Kidney epithelial cell (primary cell): ENCODE results near the gene CDH13. TPM values are rescaled to one million over a fixed set of nuclear protein-coding genes. Genes with fewer than 3 reads are reported as not detected.

Experiments used
- DNase-seq: peaks from one replicate; pipeline ENCODE4 v3.0.0-alpha.2; 2010; ENCODE audit warnings: low read depth
- H3K27me3 ChIP-seq: 2 replicates; pipeline ENCODE4 v1.6.0; 2011; ENCODE audit warnings: low read length; ENCODE audit not compliant: control insufficient read depth, insufficient read depth
- H3K36me3 ChIP-seq: 2 replicates; pipeline ENCODE4 v1.5.1; 2011; ENCODE audit warnings: low read length; ENCODE audit not compliant: control insufficient read depth, insufficient read depth
- H3K4me3 ChIP-seq: 2 replicates; pipeline ENCODE4 v1.5.1; 2011; ENCODE audit warnings: low read depth, mild to moderate bottlenecking, control low read depth, low read length
- CTCF ChIP-seq: IDR thresholded peaks from 2 replicates; pipeline ENCODE4 v1.5.1; 2011; ENCODE audit warnings: mild to moderate bottlenecking, moderate library complexity, low read length, control low read depth, inconsistent platforms; ENCODE audit not compliant: insufficient read depth, poor library complexity, severe bottlenecking
- total RNA-seq: library from RNA; depleted of rRNA; stranded (reverse); fragments of >200 nt; gene quantifications from 2 replicates; pipeline ENCODE4 v1.2.3, GENCODE V29; 2015

CDH13 gene
- total RNA-seq, 1 donor from 2014 or later, result 32.8 TPM

DNA sequence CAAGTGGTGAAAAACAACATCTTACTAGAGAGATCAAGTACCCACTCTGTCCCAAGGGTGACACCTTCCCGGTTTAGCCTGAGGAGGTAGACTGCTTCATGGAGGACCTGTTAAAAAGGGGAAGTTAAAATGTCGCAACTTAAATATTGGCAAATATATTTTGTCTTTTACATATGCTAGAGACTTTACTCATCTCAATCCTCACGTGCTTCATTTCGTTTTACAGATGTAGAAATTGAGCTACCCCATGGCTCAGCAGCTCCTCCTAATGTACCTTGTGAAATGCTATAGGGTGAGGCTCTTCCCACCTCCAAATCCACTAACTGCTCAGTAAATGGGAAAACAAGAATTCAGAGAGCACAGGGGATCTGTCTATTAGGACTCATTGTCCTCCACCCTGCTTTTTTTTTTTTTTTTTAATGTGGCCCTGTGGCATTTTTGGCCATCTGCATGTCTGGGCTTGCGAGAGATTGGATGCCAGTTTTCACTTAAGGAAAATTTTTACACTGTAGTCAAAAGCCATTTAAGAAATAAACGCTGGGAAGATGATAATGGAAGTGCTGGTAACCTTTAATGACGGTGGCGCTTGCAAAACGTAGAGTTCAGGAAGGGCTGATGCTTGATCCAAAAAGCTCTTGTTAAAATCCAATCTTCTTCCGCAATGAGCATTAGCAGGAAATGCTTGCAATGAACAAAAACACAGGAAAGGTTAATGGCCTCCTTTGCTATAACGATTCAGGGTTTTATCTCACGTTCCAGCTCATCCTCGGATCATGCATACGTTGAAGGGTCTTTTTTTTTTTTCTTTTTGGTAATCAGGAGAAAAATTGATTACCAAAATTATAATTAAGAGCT is 1220.8 kb downstream of the CDH13 start:
- no peak for TF ChIP-seq CTCF
- DNase-seq, result no peak
- Histone ChIP-seq H3K36me3 (no peaks in the 10 kb centered on the region), H3K27me3 (no peaks in the 10 kb centered on the region), H3K4me3 (no peak overlapping the region)

DNA sequence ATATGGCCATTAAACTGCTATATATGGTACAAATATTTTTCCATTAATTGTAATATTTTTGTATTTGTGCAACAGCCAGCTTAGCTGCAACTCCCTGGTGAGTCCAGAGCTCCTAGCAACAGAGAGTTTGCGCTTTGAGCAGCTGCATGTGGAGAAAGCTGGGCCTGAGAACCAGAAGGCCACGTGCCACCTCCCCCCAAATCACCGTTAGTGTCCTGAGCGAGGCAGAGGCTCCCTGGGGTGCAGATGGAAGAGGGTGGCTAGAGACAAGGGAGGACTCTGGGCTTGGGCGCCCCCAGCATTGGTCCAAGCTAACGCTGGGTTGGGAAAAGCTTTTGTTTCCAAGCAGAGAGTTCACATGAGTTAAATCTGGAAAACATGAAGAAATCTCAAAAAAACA is 1222.7 kb downstream of the CDH13 start:
- no peaks in the 10 kb centered on the region for H3K36me3 ChIP-seq
- no peak overlapping the region for H3K4me3 ChIP-seq
- TF ChIP-seq CTCF, result no peak
- no peaks in the 10 kb centered on the region for H3K27me3 ChIP-seq
- DNase-seq, result no peak
